Measurements from ENCODE around the gene DAPP1.

DNA sequence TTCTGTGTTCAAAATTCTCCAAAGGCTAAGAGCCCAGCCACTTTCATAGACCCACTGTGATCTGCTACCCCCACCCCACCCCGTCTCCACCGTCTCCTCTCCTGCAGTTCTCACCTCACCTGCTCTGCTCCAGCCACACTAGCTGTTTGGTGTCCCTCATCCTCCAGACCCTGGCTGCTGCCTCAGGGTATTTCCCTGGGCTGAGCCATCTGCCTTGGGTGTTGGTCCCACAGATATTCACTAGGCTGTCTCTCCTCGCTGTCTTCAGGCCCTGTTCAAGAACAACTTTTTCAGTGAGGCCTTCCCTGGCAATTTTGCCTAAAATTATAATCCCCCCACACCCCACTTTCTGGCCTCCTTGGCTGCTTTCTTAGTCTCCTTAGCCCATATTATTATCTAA is 31.8 kb upstream of the DAPP1 start:
- no peak for TF ChIP-seq POLR2AphosphoS2 (conservative IDR thresholded peaks at IDR 0.05; ENCODE audit: low read length)
- no peak for TF ChIP-seq KDM1A (IDR thresholded peaks at IDR 0.05; ENCODE audit: low read depth)
- no peak for TF ChIP-seq POLR2A (IDR thresholded peaks at IDR 0.05; ENCODE audit: low read length)
- TF ChIP-seq, protein P1, sequence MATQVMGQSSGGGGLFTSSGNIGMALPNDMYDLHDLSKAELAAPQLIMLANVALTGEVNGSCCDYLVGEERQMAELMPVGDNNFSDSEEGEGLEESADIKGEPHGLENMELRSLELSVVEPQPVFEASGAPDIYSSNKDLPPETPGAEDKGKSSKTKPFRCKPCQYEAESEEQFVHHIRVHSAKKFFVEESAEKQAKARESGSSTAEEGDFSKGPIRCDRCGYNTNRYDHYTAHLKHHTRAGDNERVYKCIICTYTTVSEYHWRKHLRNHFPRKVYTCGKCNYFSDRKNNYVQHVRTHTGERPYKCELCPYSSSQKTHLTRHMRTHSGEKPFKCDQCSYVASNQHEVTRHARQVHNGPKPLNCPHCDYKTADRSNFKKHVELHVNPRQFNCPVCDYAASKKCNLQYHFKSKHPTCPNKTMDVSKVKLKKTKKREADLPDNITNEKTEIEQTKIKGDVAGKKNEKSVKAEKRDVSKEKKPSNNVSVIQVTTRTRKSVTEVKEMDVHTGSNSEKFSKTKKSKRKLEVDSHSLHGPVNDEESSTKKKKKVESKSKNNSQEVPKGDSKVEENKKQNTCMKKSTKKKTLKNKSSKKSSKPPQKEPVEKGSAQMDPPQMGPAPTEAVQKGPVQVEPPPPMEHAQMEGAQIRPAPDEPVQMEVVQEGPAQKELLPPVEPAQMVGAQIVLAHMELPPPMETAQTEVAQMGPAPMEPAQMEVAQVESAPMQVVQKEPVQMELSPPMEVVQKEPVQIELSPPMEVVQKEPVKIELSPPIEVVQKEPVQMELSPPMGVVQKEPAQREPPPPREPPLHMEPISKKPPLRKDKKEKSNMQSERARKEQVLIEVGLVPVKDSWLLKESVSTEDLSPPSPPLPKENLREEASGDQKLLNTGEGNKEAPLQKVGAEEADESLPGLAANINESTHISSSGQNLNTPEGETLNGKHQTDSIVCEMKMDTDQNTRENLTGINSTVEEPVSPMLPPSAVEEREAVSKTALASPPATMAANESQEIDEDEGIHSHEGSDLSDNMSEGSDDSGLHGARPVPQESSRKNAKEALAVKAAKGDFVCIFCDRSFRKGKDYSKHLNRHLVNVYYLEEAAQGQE (IDR thresholded peaks at IDR 0.05), result no peak
- no peak for TF ChIP-seq BHLHE40 (IDR thresholded peaks at IDR 0.05; ENCODE audit: low read depth, low read length)
- TF ChIP-seq, protein P2, sequence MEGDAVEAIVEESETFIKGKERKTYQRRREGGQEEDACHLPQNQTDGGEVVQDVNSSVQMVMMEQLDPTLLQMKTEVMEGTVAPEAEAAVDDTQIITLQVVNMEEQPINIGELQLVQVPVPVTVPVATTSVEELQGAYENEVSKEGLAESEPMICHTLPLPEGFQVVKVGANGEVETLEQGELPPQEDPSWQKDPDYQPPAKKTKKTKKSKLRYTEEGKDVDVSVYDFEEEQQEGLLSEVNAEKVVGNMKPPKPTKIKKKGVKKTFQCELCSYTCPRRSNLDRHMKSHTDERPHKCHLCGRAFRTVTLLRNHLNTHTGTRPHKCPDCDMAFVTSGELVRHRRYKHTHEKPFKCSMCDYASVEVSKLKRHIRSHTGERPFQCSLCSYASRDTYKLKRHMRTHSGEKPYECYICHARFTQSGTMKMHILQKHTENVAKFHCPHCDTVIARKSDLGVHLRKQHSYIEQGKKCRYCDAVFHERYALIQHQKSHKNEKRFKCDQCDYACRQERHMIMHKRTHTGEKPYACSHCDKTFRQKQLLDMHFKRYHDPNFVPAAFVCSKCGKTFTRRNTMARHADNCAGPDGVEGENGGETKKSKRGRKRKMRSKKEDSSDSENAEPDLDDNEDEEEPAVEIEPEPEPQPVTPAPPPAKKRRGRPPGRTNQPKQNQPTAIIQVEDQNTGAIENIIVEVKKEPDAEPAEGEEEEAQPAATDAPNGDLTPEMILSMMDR (IDR thresholded peaks at IDR 0.05), result no peak

Data from A549 (cell line).